Neural cell (in vitro differentiated cells): Measurements from ENCODE around the gene NXNL2.

Experiments used
- CTCF ChIP-seq: fragments of 450-650 bp; IDR thresholded peaks from 2 replicates; pipeline ENCODE4 v1.5.1; 2014; ENCODE audit warnings: antibody characterized with exemption, mild to moderate bottlenecking, moderate library complexity; ENCODE audit not compliant: poor library complexity, severe bottlenecking
- EP300 ChIP-seq: fragments of 450-650 bp; conservative IDR thresholded peaks from 2 replicates; pipeline ENCODE4 v1.6.1; 2014; ENCODE audit warnings: antibody characterized with exemption, mild to moderate bottlenecking, moderate library complexity; ENCODE audit not compliant: poor library complexity, severe bottlenecking
- MXI1 ChIP-seq: fragments of 450-650 bp; conservative IDR thresholded peaks from 2 replicates; pipeline ENCODE4 v1.6.1; 2014; ENCODE audit warnings: antibody characterized with exemption, mild to moderate bottlenecking; ENCODE audit not compliant: poor library complexity, severe bottlenecking
- TAF1 ChIP-seq: IDR thresholded peaks from 2 replicates; pipeline ENCODE4 v1.6.1; 2012; ENCODE audit warnings: low read depth

GRCh38 chr9:88536951-88537760 is 2.2 kb downstream of the NXNL2 start:
- no peak for TF ChIP-seq CTCF
- TF ChIP-seq TAF1 = no peak
- TF ChIP-seq EP300 = no peak
- TF ChIP-seq MXI1 = no peak
